Pulmonary artery endothelial cell (primary cell): ENCODE results near the gene FOXP1. TPM values are rescaled to one million over a fixed set of nuclear protein-coding genes. Genes with fewer than 3 reads are reported as not detected.

ENCODE experiments used
- DNase-seq: peaks from one replicate; pipeline ENCODE4 v3.0.0-alpha.2; 2011; ENCODE audit warnings: low read depth, low spot score
- total RNA-seq: library from RNA; depleted of rRNA; stranded (reverse); fragments of >200 nt; gene quantifications from 2 replicates; pipeline ENCODE4 v1.2.3, GENCODE V29; 2014

Gene FOXP1
- total RNA-seq, 1 donor from 2014 or later: 48.2 TPM

- DNase-seq: no peak
These were observed 450.4 kb downstream of the FOXP1 start for GRCh38 chr3:71132995-71133730.

GRCh38 chr3:71131375-71132314 lies 451.9 kb downstream of the FOXP1 start:
- no peak for DNase-seq

GRCh38 chr3:71130471-71131374 lies 452.8 kb downstream of the FOXP1 start:
- no peak for DNase-seq

- no peak for DNase-seq
These were observed 453.7 kb downstream of the FOXP1 start for GRCh38 chr3:71129611-71130431.

GRCh38 chr3:71128961-71129360 lies 454.6 kb downstream of the FOXP1 start:
- no peak for DNase-seq

GRCh38 chr3:71127844-71128243 lies 455.7 kb downstream of the FOXP1 start:
- DNase-seq: no peak

- DNase-seq: no peak
These were observed 456.3 kb downstream of the FOXP1 start for GRCh38 chr3:71127052-71127831.

- DNase-seq: no peak
These were observed 457.8 kb downstream of the FOXP1 start for GRCh38 chr3:71125738-71126137.

- DNase-seq: no peak
These were observed 459.5 kb downstream of the FOXP1 start for GRCh38 chr3:71124048-71124447.

GRCh38 chr3:71122641-71123040 lies 460.9 kb downstream of the FOXP1 start:
- no peak for DNase-seq

GRCh38 chr3:71121429-71122167 lies 461.9 kb downstream of the FOXP1 start:
- DNase-seq: no peak

GRCh38 chr3:71120012-71120411 lies 463.5 kb downstream of the FOXP1 start:
- DNase-seq: no peak

GRCh38 chr3:71119171-71119570 lies 464.4 kb downstream of the FOXP1 start:
- no peak for DNase-seq

- DNase-seq: no peak
These were observed 465.1 kb downstream of the FOXP1 start for GRCh38 chr3:71118436-71118835.

GRCh38 chr3:71117572-71118247 lies 465.8 kb downstream of the FOXP1 start:
- no peak for DNase-seq

GRCh38 chr3:71114610-71115009 lies 468.9 kb downstream of the FOXP1 start:
- DNase-seq: no peak

GRCh38 chr3:71112576-71112975 lies 471.0 kb downstream of the FOXP1 start:
- DNase-seq: no peak

- DNase-seq: no peak
These were observed 471.6 kb downstream of the FOXP1 start for GRCh38 chr3:71111784-71112440.
